ENCODE measurements around the gene TRIM44.

Gene TRIM44, protein sequence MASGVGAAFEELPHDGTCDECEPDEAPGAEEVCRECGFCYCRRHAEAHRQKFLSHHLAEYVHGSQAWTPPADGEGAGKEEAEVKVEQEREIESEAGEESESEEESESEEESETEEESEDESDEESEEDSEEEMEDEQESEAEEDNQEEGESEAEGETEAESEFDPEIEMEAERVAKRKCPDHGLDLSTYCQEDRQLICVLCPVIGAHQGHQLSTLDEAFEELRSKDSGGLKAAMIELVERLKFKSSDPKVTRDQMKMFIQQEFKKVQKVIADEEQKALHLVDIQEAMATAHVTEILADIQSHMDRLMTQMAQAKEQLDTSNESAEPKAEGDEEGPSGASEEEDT

DNA sequence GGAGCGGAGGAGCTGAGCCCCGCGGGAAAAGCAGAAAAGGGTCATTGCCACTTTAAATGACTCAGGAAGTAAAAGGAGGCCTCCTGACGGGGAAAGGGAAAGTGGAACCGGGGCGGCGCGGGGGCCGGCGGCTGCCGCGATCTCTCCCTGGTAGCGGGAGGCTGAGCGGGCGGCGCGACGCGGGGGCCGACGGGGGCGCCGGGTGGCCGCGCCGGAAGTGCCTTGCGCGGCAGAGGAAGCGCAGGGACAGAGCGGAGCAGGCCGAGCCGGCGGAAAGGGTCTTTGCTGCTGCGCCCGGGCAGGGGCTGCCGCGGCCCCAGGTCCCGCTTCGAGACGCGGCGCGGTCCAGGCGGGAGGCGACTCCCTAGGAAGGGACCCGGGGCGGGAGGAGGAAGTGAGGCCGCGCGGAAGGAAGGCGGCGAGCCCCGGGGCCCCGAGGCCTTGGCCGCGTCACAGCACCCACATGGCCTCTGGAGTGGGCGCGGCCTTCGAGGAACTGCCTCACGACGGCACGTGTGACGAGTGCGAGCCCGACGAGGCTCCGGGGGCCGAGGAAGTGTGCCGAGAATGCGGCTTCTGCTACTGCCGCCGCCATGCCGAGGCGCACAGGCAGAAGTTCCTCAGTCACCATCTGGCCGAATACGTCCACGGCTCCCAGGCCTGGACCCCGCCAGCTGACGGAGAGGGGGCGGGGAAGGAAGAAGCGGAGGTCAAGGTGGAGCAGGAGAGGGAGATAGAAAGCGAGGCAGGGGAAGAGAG is at the start of gene TRIM44:
Gene TRIM44, plus strand, starts transcription at position 127 of the 759 bp plus-strand sequence. Its CDS starts 337 bp downstream, at position 464.
- peak; percentile 75 to 97 (median 85) for DNase-seq
- intact Hi-C loops (cut with DNase I): loop anchor here (1.0 to 5.0 kb wide), 2 partner anchors 45 to 159 kb away; partner anchors contain the start of gene FJX1

DNA sequence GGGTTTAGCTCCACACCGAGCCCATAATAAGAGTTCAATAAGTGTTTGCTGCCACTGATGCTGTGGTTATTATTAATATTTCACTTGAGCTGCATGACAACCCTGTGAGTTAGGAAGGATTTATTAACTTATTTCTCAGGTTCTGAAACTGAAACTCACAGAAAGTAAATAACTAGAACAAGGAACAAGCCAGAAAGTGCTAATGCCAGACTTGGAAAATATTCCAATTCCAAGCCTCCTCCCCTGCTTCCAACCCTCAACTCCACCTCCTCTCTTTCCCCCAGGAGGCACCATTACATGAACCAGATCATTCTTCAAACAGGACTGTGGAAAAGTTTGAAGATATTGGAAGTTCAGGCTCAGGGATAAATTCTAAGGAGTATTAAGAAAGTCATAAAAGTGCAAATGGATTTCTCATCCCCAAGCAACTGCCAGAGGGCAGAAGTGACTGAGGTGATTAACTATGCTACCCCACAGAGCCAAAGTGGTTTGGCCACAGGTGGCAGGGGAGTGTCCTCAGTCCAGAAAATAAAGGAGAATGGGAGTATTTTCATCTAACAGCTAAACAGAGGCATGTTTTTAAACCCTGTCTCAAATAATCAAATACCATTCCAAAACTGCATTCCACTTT is 47.5 kb upstream of the TRIM44 start:
- intact Hi-C loops (cut with DNase I): loop anchor here (5.0 to 10.0 kb wide), 4 partner anchors 120 to 877 kb away; no protein-coding TSS in a partner anchor
- DNase-seq: no peak

DNA sequence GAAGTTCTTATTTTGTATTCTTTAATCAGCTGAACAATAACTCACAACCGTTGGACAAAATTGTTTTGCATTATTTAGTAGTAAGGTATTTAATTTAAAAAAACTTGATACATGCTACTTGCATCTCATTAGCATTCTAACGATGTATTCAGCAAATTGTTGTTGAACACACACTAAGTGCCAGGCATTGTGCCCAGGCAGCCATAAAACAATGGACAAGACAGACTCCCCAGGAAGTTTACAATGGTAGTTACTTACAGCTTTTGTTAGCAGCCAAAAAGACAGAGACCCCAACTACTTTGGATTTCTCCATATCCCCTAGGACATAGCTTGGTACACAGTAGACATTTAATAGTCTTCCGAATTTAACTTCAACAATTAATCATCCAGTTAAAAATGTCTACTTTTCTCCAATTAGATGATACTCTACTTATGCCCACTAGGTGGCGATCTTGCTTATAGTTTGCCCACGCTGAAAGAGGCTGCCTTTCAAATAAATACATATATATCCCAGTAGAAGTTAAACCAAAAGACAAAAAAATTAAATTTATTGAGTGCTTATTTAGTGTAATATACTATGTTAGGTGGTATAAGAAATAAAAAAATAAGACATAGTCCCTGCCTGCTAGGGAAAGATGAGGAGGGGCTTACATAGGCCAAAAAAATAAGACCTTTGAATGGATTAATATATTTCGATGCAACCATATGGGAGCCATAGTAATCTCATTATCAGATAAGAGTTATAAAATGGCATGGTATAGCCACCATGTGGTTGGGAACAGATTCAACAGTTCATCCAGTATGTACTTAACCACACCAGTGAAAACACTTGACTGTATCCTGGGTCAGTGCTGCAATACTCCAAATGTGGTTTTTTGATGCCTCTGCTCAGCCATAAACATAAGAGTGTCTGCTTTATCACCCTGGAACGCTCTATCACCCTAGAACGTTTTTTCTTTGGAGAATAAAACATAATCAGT is 46.4 kb upstream of the TRIM44 start:
- intact Hi-C loops (cut with DNase I): loop anchor here (1.0 to 10.0 kb wide), 7 partner anchors 121 to 876 kb away; no protein-coding TSS in a partner anchor
- peak in 8 of 10 donors; percentile 18 to 91 (median 60) for DNase-seq

DNA sequence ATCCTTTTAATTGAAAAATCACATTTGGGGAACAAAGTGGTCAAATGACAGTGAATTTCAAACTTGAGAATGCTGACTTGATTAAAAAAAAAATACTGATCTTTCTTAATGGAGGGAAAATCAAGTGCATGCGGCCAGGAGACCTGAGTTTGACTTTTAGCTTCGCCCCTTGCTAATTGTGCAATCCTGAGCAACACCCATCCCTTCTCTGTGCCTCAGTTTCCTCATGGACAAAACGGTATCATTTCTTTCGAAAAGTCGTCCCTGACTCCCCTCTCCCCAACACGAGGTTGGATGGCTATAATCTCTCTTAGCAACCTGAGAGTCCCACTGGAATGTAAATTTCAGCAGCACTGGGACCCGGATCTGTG is 45.3 kb upstream of the TRIM44 start:
- DNase-seq: no peak
- intact Hi-C loops (cut with DNase I): loop anchor here (5.0 to 10.0 kb wide), 4 partner anchors 122 to 875 kb away; no protein-coding TSS in a partner anchor

DNA sequence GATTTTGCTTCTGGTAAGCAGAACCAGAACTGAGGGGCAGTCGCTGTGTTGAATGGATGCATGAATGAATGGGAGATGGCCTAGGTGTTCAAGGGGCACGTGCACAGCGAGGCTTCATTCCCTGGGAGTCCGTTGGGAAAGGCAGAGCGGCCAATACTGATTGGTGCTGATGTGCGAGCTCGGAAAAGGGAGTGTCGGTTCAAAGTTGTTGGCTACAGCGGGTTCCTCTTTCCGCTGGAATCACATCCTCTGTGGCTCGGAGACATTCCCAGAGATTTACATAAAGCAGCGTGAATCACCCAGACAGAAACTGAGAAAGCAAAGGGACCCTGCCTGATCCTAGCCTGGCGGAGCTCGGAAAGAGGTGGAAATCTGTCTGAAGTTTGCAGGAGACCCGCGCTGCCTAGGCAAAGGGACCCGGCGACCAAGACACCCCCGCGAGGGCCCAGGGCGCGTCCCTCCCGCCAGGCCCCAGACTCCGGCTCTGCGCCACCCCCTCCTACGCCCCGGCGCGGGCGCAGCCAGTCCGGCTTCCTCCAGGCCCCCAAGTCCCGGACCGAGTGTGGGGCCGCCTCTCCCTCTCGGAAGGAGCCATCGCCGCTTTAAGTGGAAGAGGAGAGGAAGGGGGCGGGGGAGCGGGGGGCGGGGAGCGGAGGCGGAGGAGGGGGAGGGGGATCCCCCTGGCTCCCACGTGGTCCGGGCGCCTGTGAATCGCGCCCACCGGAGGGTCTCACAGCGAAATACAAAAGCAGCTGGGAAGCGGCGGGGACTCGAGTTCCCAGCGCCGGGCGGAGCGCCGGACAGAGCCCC is 44.7 kb upstream of the TRIM44 start, which contains the start of gene FJX1:
Gene FJX1, plus strand, starts transcription at position 774 of the 810 bp plus-strand sequence. CDS start 177 bp downstream, outside the sequence.
- intact Hi-C loops (cut with DNase I): loop anchor here (1.0 to 10.0 kb wide), 5 partner anchors 44 to 874 kb away; partner anchors contain the start of gene TRIM44

DNA sequence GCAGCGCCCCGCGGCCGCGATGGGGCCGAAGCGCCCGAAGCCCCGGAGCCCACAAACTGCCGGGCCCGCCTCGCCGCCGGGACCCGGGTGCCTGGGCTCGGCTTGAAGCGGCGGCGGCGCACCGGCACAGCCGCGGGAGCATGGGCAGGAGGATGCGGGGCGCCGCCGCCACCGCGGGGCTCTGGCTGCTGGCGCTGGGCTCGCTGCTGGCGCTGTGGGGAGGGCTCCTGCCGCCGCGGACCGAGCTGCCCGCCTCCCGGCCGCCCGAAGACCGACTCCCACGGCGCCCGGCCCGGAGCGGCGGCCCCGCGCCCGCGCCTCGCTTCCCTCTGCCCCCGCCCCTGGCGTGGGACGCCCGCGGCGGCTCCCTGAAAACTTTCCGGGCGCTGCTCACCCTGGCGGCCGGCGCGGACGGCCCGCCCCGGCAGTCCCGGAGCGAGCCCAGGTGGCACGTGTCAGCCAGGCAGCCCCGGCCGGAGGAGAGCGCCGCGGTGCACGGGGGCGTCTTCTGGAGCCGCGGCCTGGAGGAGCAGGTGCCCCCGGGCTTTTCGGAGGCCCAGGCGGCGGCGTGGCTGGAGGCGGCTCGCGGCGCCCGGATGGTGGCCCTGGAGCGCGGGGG is 44.0 kb upstream of the TRIM44 start:
- intact Hi-C loops (cut with DNase I): loop anchor here (1.0 to 10.0 kb wide), 5 partner anchors 44 to 874 kb away; partner anchors contain the start of gene TRIM44
- peak in 5 of 10 donors; percentile 6 to 84 (median 65) for DNase-seq

More for the DNA sequence above, 44.7 kb upstream of the TRIM44 start, which contains the start of gene FJX1:
- DNase-seq: peak; percentile 26 to 91 (median 36)

DNA sequence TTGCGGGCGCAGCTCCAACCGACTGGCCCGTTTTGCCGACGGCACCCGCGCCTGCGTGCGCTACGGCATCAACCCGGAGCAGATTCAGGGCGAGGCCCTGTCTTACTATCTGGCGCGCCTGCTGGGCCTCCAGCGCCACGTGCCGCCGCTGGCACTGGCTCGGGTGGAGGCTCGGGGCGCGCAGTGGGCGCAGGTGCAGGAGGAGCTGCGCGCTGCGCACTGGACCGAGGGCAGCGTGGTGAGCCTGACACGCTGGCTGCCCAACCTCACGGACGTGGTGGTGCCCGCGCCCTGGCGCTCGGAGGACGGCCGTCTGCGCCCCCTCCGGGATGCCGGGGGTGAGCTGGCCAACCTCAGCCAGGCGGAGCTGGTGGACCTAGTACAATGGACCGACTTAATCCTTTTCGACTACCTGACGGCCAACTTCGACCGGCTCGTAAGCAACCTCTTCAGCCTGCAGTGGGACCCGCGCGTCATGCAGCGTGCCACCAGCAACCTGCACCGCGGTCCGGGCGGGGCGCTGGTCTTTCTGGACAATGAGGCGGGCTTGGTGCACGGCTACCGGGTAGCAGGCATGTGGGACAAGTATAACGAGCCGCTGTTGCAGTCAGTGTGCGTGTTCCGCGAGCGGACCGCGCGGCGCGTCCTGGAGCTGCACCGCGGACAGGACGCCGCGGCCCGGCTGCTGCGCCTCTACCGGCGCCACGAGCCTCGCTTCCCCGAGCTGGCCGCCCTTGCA is 43.3 kb upstream of the TRIM44 start:
- DNase-seq: peak; percentile 18 to 91 (median 38)

DNA sequence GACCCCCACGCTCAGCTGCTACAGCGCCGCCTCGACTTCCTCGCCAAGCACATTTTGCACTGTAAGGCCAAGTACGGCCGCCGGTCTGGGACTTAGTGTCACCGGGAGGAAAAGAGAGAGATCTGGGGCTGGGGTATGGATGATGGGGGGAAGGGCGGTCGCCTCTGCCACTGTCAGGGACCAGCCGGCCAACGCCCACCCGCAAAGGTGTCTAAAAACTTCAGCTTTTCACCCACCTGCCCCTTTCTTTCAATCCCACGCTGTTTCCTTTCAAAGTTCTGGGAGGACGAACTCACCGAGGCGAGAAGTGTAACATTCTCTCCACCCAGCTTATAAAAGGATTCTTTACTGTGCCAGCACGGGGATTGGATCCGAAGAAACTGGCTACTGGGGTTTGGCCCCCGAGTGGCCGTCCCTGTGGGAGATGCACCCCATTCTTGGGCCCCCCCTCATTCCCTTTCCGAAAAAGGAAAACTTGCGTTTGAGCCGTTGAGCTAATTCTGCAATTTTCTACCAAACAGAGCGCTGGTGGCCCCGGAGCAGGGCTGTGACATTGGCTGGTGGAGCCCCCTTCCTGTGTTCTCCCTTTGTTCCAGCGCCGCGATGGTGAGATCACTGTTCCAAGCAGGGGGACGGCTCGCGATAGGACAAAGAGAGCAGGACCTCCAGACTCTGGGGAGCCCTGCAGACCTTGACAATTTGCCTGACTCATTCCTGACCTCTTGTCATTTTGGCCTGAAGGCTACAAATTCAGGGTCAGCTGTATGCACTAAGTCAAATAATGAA is 42.5 kb upstream of the TRIM44 start:
- intact Hi-C loops (cut with DNase I): loop anchor here (5.0 to 10.0 kb wide), 4 partner anchors 125 to 872 kb away; no protein-coding TSS in a partner anchor
- DNase-seq: peak in 8 of 10 donors; percentile 19 to 88 (median 35)

More for the DNA sequence above, 43.3 kb upstream of the TRIM44 start:
- intact Hi-C loops (cut with DNase I): loop anchor here (5.0 to 10.0 kb wide), 4 partner anchors 124 to 873 kb away; no protein-coding TSS in a partner anchor

DNA sequence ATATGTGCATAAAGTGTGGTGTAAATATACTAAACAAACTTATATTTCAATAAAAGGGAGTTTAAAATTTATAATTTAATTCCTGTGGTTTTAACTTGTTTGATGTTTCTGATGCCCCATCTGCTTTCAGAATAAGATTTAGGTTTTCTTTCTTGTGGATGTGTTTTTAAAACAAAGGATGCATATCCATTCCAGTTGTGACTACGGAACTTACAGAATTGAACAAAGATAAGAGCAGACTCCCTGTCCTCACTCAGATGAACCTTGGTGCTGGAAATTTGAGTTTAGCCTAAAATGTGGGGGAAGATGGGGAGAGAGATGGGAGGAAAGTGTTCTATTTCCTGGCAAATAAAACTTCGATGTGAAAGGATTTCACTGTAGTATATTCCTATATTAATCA is 41.8 kb upstream of the TRIM44 start:
- intact Hi-C loops (cut with DNase I): no loop called here
- no peak for DNase-seq

DNA sequence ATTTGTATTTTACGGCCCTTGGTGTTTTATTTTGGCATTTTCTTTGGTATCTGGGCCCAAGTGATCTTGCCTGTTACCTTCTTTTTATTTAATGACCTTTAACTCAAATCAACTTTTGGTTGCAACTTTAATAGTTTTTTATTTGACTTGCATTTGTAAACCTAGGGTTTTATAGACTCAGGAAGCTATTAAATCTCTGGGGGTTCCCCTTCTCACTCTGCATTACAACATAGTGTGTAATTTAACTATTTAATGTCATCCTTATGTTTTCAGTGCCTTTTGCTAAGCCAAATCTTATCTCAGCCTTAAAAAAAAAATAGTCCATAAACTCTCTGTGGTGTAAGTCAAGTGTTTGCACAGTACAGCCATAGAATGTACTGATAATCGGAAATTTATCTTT is 41.0 kb upstream of the TRIM44 start:
- intact Hi-C loops (cut with DNase I): no loop called here
- DNase-seq: no peak

DNA sequence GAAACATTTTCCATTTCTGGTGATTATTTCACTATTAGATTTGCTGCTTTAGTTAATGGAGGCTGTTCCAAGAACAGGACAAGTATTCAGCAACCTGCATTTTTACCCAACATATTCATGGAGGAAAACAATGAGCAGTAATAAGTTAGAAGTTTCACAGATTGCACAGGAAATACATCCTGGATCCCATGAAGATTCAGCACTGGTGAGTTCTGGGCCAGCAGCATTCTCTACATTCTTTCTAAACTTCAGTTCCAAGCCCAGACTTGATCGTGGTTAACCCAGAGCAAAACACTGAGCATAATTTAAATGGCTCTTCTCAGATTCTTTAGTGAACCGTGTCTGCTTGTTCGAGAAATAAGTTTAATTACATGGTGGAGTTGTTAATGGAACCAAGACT is 40.5 kb upstream of the TRIM44 start:
- intact Hi-C loops (cut with DNase I): no loop called here
- DNase-seq: no peak

DNA sequence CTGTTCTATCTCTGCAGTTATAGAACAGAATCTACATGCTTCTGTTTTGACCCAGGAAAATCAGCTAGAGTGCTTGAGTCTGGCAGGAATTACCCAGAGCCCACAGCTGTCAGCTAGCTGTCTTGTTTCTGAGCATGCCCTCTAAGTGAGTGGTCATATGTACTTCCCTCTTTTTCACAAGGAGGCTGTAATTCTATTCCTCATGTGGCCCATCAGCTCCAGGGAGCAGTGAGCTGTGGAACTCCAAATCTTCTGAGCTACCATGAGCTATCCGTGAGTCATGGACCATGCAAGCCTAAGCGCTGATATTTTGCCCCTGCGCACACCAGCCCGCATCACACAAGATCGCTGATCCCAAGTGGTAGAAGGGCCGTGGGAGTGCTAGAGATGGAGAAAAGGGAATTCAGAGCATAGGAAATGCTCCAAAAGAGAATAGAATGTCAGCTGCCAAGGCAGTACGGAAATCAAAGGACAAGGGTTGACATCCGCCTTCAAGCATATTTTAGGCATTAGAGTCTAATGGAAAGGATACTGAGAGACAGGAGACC is 38.9 kb upstream of the TRIM44 start:
- DNase-seq: no peak
- intact Hi-C loops (cut with DNase I): no loop called here

DNA sequence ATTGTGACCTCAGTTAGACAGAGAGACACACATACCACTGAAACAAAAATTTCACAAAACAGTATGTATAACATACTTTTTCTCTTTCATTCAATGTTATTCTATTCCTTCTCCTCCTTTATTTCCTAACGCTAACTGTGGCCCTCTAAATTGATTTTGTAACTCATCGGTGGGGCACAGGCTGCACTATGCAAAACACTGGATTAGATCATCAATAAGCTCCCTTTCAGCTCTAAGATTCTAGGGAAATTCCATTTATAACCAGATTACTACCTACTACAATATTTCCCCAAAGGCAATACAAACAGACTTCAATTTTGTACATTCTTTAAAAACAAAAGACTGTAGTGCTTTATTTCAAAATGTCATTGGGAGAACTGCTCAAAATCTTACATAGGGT is 38.3 kb upstream of the TRIM44 start:
- intact Hi-C loops (cut with DNase I): no loop called here
- DNase-seq: no peak

DNA sequence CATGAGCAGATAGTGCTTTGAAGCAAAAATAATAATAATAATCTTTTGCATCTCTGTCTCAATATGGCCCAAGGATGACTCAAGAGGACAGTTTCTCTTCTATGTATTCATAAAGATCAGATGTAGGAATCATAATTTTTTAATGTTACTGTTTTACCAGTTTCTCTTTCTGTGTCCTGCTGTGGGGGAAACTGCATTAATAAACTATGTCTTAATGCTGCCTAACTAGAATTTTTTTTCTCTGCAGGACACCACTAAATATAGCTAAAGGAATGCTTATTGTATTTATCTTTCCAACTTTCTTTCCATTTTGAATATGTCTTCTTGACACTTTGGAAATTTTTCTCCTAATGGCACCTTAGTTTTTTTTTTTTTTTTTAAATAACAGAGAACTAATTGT is 37.8 kb upstream of the TRIM44 start:
- intact Hi-C loops (cut with DNase I): no loop called here
- no peak for DNase-seq

DNA sequence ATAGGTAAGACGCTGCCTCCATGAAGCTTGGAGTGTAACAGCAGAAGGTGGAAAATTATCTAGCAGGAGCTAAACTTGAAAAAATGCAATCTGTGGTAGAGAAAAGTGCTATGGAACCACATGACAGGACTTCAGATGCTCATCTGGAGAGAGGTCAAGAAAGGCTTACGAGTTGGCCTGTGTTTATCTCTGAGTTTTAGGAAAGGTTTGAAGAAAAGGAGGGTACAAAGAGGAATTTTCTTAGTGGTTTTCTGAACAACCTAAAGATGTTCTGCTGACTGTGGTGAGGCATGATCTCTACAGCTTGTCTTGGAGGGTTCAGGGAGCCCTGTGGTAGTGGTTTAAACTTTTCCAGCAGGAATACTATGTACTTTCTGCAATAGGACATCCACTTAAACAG is 36.1 kb upstream of the TRIM44 start:
- DNase-seq: no peak
- intact Hi-C loops (cut with DNase I): no loop called here

DNA sequence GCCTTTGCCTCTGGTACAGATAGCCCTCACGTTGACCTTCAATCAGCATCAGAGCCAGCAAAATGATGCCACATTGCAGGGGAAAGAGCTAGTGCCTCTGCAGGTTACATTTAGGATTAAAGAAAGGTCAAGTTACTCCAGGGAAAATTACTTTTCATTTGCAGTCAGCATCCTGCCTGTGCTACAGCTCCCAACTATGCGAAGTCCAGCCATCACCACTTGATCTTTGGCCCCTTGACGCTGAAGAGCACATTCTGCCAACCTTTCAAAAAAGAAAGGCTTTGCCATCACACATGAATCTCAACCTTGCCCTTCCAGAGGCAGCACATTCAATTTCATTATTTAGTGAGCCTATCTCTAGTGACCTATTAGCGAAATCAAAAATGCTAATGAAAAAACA is 33.1 kb upstream of the TRIM44 start:
- DNase-seq: no peak
- intact Hi-C loops (cut with DNase I): no loop called here

All from posterior cingulate gyrus (tissue), 11 donors.